Stimulated activated CD4-positive, alpha-beta T cell treated with anti-CD3 and anti-CD28 coated beads, Interleukin-4, amount 100 ng/mL, for 1 hour (primary cell): ENCODE measurements around the gene ANKRD1.
"Not testable (repeated sequence)": the region's sequence is repeated elsewhere in the genome, so short reads cannot be mapped to it uniquely, and the experiment has no call there.

Experiments used
- DNase-seq: peaks from one replicate; pipeline ENCODE4 v3.0.0-alpha.2; 2020

Gene ANKRD1

GRCh38 chr10:90920986-90921666 is at the start of gene ANKRD1:
ANKRD1 (minus strand) TSS chr10:90921087; CDS start chr10:90921027, 60 bp downstream.
- DNase-seq, result no peak

- DNase-seq, result no peak
Measured at GRCh38 chr10:90969947-90970673, 49.2 kb upstream of the ANKRD1 start.

GRCh38 chr10:90969121-90969534 is 48.2 kb upstream of the ANKRD1 start:
- no peak for DNase-seq

GRCh38 chr10:90968328-90969081 is 47.6 kb upstream of the ANKRD1 start:
- DNase-seq, result no peak

DNA sequence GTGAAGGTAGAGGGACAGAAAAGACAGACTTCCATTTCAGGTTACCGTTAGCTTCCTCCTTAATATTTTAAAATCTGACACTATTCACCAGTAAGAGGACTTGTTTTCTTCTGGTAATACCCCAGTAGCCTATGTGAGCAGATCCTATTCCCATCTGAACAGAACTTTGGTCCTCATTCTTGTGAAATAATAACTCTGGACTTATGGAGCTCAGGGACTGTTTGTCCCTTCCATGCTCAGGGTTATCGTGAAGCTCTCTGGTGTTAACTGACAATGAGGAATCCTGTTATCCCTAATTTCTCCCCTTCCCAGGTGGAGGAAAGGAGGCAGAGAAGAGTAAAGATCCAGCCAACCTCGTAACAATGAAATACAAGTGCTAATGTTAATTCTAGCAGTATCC is 47.0 kb upstream of the ANKRD1 start:
- DNase-seq, result no peak

GRCh38 chr10:90966146-90966545 is 45.3 kb upstream of the ANKRD1 start:
- DNase-seq, result no peak

- DNase-seq, result no peak
Measured at GRCh38 chr10:90965720-90966119, 44.8 kb upstream of the ANKRD1 start.

DNA sequence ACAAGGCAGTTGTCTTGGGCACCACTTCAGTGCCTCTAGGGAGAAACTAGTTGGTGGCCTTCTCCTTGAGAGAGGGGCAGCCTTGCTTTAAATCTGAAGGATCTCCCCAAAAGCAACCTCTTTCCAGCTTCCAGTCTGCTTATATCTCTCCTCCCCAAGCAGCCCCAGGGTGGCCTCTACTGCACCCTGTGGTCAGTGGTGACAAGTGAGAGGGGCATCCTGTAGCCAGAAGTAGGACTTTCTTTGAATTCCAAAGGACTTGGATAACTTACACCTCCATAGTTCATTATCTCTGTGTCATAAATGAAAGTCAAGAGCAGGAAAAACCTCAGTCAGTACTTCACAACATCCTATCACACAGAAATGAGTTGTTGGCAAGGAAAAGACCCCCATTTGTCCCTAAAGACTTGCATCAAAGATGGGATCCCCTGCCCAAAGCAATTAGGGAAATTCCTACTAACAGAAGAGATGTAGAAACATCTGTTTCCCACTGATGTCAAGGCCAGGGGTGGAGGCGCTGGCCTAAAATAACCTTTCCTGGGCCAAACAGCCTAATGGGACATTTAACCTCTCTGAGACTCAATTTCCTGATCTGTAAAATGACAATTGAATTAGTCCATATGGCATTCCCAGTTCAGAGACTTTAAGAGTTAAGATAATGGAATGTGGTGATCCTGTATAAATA is 44.0 kb upstream of the ANKRD1 start:
- DNase-seq, result no peak

- no peak for DNase-seq
Measured at GRCh38 chr10:90963331-90963730, 42.4 kb upstream of the ANKRD1 start.

DNA sequence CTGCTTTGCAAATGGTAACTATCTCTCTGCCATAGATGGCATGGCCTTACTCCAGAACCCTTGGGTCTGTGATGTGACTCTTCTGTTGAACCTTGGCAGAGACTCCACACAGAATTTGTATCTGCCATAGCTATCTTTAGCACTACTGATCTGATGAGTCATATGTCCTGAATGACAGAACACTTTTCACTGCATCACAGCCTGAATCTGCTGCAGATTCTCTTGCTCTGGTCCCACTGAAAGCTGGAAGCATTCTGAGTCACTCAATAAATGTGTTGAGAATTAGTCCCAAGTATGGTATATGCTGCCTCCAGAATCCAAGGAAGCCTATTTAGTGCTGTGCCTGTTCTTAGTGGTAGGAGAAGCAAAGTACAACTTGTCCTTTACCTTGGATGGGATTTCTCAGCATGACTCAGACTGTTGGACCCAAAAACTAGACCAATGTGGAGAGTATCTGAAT is 39.5 kb upstream of the ANKRD1 start:
- no peak for DNase-seq

DNA sequence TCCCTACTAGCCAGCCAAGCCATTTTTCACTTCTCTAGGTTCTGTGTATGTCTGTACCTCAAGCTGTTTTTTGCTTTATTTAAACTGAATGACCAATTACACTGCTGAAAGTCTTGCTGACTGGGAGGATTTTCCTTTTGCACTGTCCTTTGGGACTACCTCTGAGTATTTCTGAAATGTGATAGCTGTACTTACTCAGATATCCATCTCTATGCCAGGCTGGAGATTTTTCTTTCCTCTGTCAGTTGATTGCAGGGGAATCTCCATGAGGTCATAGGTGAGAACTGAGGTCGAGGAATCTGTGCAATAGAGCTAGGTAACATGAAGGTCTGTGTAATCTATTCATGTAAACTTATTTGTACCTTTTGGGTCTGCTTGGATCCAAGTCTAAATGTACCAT is 38.9 kb upstream of the ANKRD1 start:
- DNase-seq, result no peak

GRCh38 chr10:90958781-90959180 is 37.9 kb upstream of the ANKRD1 start:
- no peak for DNase-seq

GRCh38 chr10:90947030-90947960 is 26.4 kb upstream of the ANKRD1 start:
- DNase-seq, result no peak

DNA sequence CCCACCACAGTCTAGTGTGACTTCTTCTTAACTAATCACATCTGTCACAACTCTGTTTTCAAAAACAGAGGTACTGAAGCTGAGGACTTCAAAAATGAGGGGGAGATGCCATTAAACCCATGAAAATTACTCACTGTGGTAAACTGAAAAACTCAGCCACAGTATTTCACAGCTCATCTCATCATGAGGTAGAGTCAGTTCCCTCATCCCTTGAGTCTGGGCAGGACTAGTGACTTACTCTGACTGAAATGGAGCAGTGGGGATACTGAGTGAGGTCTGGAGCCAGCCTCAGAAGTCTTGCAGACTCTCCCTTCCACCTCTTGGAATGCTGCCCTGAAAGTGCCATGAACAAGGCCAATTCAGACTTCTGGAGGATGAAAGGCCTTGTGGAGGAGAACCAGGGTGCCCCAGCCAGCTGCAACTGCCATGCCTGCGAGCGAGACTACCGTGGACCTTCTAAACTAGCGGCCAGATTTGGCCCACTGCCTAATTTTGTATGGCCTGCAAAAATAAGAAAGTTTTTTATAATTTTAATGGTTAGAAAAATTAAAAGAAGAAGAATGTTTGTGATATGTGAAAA is 24.7 kb upstream of the ANKRD1 start:
- no peak for DNase-seq

DNA sequence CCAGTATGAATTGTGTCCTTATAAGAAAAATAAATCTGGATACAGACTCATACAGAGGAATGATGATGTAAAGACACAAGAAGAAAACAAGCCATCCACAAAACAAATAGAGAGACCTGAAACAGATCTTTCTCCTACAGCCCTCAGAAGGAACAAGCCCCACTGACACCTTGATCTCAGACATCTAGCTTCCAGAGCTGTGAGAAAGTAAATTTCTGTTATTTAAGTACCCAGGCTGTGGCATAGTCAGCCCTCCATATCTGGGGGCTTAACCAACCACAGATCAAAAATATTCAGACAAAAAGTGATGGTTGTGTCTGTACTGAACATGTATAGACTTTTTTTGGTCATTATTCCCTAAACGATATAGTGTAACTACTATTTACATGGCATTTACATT is 23.9 kb upstream of the ANKRD1 start:
- DNase-seq, result no peak

DNA sequence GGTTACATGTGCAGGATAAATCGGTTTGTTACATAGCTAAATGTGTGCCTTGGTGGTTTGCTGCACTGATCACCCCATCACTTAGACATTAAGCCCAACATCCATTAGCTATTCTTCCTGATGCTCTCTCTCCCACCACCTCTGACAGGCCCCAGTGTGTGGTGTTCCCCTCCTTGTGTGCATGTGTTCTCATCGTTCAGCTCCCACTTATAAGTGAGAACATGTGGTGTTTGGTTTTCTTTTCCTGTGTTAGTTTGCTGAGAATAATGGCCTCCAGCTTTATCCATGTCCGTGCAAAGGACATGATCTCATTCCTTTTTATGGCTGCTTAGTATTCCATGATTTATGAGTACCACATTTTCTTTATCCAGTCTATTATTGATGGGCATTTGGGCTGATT is 22.1 kb upstream of the ANKRD1 start:
- DNase-seq, result not testable (repeated sequence)

DNA sequence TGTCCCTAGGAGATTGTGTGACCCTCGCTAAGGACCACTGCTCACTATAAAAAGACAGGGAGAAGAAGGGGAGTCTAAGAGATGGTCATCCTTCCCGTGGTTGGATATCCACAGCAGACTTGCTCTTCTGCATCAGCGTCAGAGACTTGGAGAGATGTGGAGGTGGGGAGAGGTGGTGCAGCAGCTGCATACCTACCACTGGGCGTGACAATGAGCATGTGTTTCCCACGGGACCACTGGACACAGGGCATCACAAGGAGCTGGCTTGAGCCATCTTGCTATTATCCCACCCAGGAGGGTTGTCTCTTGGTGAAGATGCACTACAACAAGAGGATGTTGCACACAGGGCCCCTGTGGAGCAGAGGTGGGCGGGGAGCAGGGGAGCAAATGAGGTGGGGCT is 18.8 kb upstream of the ANKRD1 start:
- DNase-seq, result no peak

GRCh38 chr10:90939116-90939515 is 18.2 kb upstream of the ANKRD1 start:
- DNase-seq, result no peak

GRCh38 chr10:90937645-90938258 is 16.9 kb upstream of the ANKRD1 start:
- no peak for DNase-seq

DNA sequence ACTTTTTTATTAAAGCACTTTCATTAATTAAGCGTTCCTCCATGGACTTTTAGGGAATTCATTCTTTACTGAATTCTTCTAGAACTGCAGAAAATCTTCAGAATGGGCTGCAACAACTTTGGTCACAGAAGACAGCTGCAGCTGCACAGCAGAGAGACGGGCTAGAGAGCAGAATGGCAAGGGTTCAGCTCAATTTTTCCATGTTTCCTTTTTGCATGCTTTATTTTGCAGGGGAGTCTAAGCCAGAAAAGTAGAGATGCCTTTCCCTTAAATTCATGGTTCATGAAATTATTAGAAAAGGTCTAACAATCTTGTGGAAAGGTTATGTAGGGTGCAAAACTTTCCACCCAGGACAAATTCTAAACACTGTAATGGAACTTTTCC is 15.4 kb upstream of the ANKRD1 start:
- DNase-seq, result no peak

DNA sequence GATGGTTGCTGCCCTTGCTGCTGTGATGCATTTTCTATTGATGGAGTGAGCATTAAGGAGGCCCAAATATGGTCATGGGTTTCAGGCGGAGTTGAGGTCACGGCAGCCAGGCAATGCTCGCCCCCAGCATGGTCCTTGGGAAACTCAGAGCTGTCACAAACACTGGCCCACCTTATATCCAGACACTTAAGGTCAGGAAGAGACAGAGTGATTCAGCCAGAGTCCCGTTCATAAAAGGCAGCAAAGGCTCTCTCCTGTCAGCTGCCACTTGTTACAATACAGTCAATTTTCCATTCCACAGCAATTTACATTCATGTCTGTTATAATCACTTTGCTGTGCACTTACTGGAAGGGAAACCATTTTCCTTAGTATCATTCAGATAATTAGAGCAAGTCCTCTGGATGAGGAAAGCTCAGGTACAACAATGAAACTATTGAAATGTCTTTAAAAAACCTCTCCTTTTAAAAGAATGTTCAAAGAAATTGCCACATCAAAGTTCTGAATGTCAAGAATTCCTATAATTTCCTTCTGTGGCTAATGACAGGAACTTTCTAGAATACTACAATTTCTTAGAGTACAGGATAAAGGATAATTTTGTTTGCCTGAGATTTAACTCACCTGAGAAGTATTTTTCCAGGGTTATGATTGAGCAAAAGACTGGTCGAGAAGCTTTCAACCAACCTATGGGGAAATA is 14.8 kb upstream of the ANKRD1 start:
- no peak for DNase-seq
